Measurements from ENCODE around the gene MEX3D.
A peak's percentile ranks its signal among the peaks of the same experiment; 100 is the strongest.

The MEX3D gene

GRCh38 chr19:1526979-1527649 lies 41.0 kb downstream of the MEX3D start (continued):
- TF ChIP-seq CREB5 (CRISPR knock-in tag; IDR thresholded peaks at IDR 0.05; ENCODE audit: low read depth) (no peak), CSDC2 (CRISPR knock-in tag; IDR thresholded peaks at IDR 0.05) (no peak), ZFP3 (CRISPR knock-in tag; IDR thresholded peaks at IDR 0.05) (no peak), ARNTL (CRISPR knock-in tag; IDR thresholded peaks at IDR 0.05; ENCODE audit: borderline replicate concordance, low read depth) (no peak), ZC3H10 (CRISPR knock-in tag; IDR thresholded peaks at IDR 0.05) (no peak), ESRRG (CRISPR knock-in tag; IDR thresholded peaks at IDR 0.05) (no peak), RARB (CRISPR knock-in tag; IDR thresholded peaks at IDR 0.05) (no peak)

- TF ChIP-seq TCF4 (CRISPR knock-in tag; IDR thresholded peaks at IDR 0.05; ENCODE audit: borderline replicate concordance) (no peak), GLIS3 (CRISPR knock-in tag; IDR thresholded peaks at IDR 0.05) (no peak), RARB (CRISPR knock-in tag; IDR thresholded peaks at IDR 0.05) (no peak), OSR1 (CRISPR knock-in tag; IDR thresholded peaks at IDR 0.05) (no peak), ESRRG (CRISPR knock-in tag; IDR thresholded peaks at IDR 0.05) (no peak), TSHZ2 (CRISPR knock-in tag; IDR thresholded peaks at IDR 0.05) (no peak), ZFP3 (CRISPR knock-in tag; IDR thresholded peaks at IDR 0.05) (no peak), TOX (CRISPR knock-in tag; IDR thresholded peaks at IDR 0.05; ENCODE audit: borderline replicate concordance) (no peak), SNAI2 (CRISPR knock-in tag; IDR thresholded peaks at IDR 0.05) (no peak), BACH2 (CRISPR knock-in tag; IDR thresholded peaks at IDR 0.05; ENCODE audit: borderline replicate concordance) (no peak), ARNTL (CRISPR knock-in tag; IDR thresholded peaks at IDR 0.05; ENCODE audit: borderline replicate concordance, low read depth) (no peak), ZFP30 (CRISPR knock-in tag; IDR thresholded peaks at IDR 0.05) (no peak), CREB5 (CRISPR knock-in tag; IDR thresholded peaks at IDR 0.05; ENCODE audit: low read depth) (no peak), CSRNP3 (CRISPR knock-in tag; IDR thresholded peaks at IDR 0.05) (no peak), POU6F1 (CRISPR knock-in tag; IDR thresholded peaks at IDR 0.05; ENCODE audit: borderline replicate concordance, low read depth) (no peak)
- no peak for ATAC-seq
These were observed 41.9 kb downstream of the MEX3D start for GRCh38 chr19:1526066-1526778.

GRCh38 chr19:1525343-1525742 lies 42.8 kb downstream of the MEX3D start:
- TF ChIP-seq RARB (CRISPR knock-in tag; IDR thresholded peaks at IDR 0.05) = no peak
- peak; percentile 51 for ATAC-seq

GRCh38 chr19:1524972-1525325 lies 43.2 kb downstream of the MEX3D start:
- ATAC-seq = no peak; the same call in 2 of the 3 replicates
- TF ChIP-seq ZNF70 (CRISPR knock-in tag; IDR thresholded peaks at IDR 0.05) (no peak), TCF4 (CRISPR knock-in tag; IDR thresholded peaks at IDR 0.05; ENCODE audit: borderline replicate concordance) (no peak), BACH2 (CRISPR knock-in tag; IDR thresholded peaks at IDR 0.05; ENCODE audit: borderline replicate concordance) (no peak), ZNF565 (CRISPR knock-in tag; conservative IDR thresholded peaks at IDR 0.05; ENCODE audit: low read depth) (no peak), POU6F1 (CRISPR knock-in tag; IDR thresholded peaks at IDR 0.05; ENCODE audit: borderline replicate concordance, low read depth) (no peak), SNAI2 (CRISPR knock-in tag; IDR thresholded peaks at IDR 0.05) (no peak), PPARA (CRISPR knock-in tag; IDR thresholded peaks at IDR 0.05; ENCODE audit: borderline replicate concordance) (no peak), ZC3H10 (CRISPR knock-in tag; IDR thresholded peaks at IDR 0.05) (no peak), CREB5 (CRISPR knock-in tag; IDR thresholded peaks at IDR 0.05; ENCODE audit: low read depth) (no peak)
